Erythroblast (primary cell): ENCODE results near the gene KAZN.
A peak's percentile ranks its signal among the peaks of the same experiment; 100 is the strongest.

Source experiments
- DNase-seq, 2 experiments: peaks; one replicate each; lab custom pipeline; 2025; lab: John Stamatoyannopoulos, UW
- GATA1 ChIP-seq: IDR thresholded peaks from 2 replicates; pipeline ENCODE4 v1.6.1; 2011; ENCODE audit warnings: low read depth, mild to moderate bottlenecking, control low read depth, low read length, moderate library complexity
- POLR2A ChIP-seq: IDR thresholded peaks from 2 replicates; pipeline ENCODE4 v1.6.1; 2011; ENCODE audit warnings: mild to moderate bottlenecking, low read length

The KAZN gene

DNA sequence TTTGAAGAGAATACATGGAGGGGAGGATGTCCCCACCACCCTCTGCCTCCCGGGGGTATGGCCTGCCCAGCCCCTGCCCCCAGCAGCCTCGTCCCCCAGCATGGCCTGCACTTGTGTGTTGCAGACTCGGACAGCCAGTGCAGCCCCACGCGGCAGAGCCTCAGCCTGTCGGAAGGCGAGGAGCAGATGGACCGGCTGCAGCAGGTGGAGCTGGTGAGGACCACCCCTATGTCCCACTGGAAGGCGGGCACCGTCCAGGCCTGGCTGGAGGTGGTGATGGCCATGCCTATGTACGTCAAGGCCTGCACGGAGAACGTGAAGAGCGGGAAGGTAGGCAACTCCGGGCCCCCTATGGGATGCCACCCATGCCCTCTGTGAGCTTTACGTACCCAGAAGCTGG, 495.6 kb downstream of the KAZN start:
- no peak for DNase-seq
- no peak for TF ChIP-seq POLR2A
- TF ChIP-seq GATA1, result no peak

GRCh38 chr1:15094719-15095495, 496.4 kb downstream of the KAZN start:
- TF ChIP-seq GATA1 (no peak), POLR2A (no peak)
- no peak for DNase-seq

DNA sequence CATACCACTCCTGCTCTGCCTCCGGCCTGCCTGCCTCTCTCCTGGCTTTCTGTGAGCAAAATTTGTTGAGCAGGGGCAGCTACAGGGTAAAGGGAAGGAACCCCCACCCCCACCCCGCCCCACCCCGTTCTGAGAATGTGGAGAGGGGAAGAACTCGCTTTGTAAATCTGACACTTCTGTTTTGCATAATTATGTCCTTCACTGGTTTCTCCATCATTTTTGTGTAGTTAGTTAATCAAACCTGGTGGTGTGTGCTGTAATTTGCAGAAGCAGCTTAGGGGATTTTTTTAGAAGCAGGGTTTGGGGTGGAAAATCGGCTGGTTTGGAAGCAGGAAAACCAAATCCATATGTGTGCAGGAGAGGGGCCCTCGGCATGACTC, 497.0 kb downstream of the KAZN start:
- TF ChIP-seq GATA1, result no peak
- TF ChIP-seq POLR2A, result no peak
- DNase-seq, result no peak

- no peak for TF ChIP-seq GATA1
- no peak for TF ChIP-seq POLR2A
- no peak for DNase-seq
Observed at GRCh38 chr1:15096293-15096692, 497.8 kb downstream of the KAZN start.

- no peak for TF ChIP-seq POLR2A
- TF ChIP-seq GATA1, result no peak
- no peak for DNase-seq
Observed at GRCh38 chr1:15098176-15099125, 500.0 kb downstream of the KAZN start.

- no peak for DNase-seq
- TF ChIP-seq POLR2A (no peak), GATA1 (no peak)
Observed at GRCh38 chr1:15099441-15100120, 501.1 kb downstream of the KAZN start.

- TF ChIP-seq GATA1 (no peak), POLR2A (no peak)
Observed at GRCh38 chr1:15100121-15100879, 501.8 kb downstream of the KAZN start.

GRCh38 chr1:15100880-15101760, 502.6 kb downstream of the KAZN start:
- TF ChIP-seq POLR2A (no peak), GATA1 (no peak)
- DNase-seq, result no peak

More at GRCh38 chr1:15100121-15100879, 501.8 kb downstream of the KAZN start:
- peak; percentile 29 to 45 for DNase-seq

- TF ChIP-seq POLR2A (no peak), GATA1 (no peak)
- no peak for DNase-seq
Observed at GRCh38 chr1:15101801-15102200, 503.3 kb downstream of the KAZN start.

GRCh38 chr1:15102646-15103045, 504.2 kb downstream of the KAZN start:
- TF ChIP-seq GATA1, result no peak
- no peak for TF ChIP-seq POLR2A
- DNase-seq, result no peak

DNA sequence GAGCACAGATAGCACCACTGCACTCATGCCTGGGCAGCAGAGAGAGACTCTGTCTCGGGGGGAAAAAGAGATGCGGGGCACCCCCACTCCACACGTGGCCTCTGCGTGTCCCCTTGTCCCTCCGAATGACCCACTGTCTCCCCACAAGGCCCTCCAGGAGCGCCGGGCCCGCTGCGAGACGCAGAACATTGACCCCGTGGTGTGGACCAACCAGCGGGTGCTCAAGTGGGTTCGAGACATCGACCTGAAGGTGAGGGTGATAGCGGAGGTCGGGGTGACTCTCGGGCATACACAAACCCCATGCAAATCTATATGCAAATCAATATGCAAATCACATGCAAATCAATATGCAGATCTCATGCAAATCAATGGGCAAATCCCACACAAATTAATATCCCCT, 504.7 kb downstream of the KAZN start:
- no peak for DNase-seq
- TF ChIP-seq GATA1 (no peak), POLR2A (no peak)

GRCh38 chr1:15103906-15104305, 505.4 kb downstream of the KAZN start:
- no peak for DNase-seq
- TF ChIP-seq POLR2A (no peak), GATA1 (no peak)
